BLaER1 (cell line): ENCODE data around the gene TGFBR1.
A peak's percentile ranks its signal among the peaks of the same experiment; 100 is the strongest.

Experiments used
- H3K27ac ChIP-seq: shearing (Covaris generic); formaldehyde crosslinking; 2 replicates; pipeline ENCODE4 v1.8.1; 2022
- H3K27me3 ChIP-seq: shearing (Covaris generic); formaldehyde crosslinking; 2 replicates; pipeline ENCODE4 v1.8.1; 2022
- H3K36me3 ChIP-seq: shearing (Covaris generic); formaldehyde crosslinking; 2 replicates; pipeline ENCODE4 v1.8.1; 2022
- H3K4me1 ChIP-seq: shearing (Covaris generic); formaldehyde crosslinking; 2 replicates; pipeline ENCODE4 v1.8.1; 2022
- H3K4me2 ChIP-seq: shearing (Covaris generic); formaldehyde crosslinking; 2 replicates; pipeline ENCODE4 v1.8.1; 2022
- H3K4me3 ChIP-seq: shearing (Covaris generic); formaldehyde crosslinking; 2 replicates; pipeline ENCODE4 v1.8.1; 2022
- H3K9ac ChIP-seq: shearing (Covaris generic); formaldehyde crosslinking; 2 replicates; pipeline ENCODE4 v1.8.1; 2022
- H3K9me3 ChIP-seq: shearing (Covaris generic); formaldehyde crosslinking; 2 replicates; pipeline ENCODE4 v1.8.1; 2022
- H4K20me1 ChIP-seq: shearing (Covaris generic); formaldehyde crosslinking; 2 replicates; pipeline ENCODE4 v1.8.1; 2022
- Cebpa-rat ChIP-seq: shearing (Covaris generic); IDR thresholded peaks from 2 replicates; pipeline ENCODE4 v1.8.1; 2022

TGFBR1 gene

GRCh38 chr9:99105152-99106043, 485 bp downstream of the TGFBR1 start:
- TF ChIP-seq Cebpa-rat: no peak
- peaks cover 39% of the 10 kb centered on the region for H3K4me1 ChIP-seq
- H3K27me3 ChIP-seq: peaks cover 32% of the 10 kb centered on the region
- peak overlapping the region; percentile 90 for H3K4me3 ChIP-seq
- H3K4me2 ChIP-seq: peak overlapping the region; percentile 94
- H3K9me3 ChIP-seq: no peaks in the 10 kb centered on the region
- peaks cover 49% of the 10 kb centered on the region for H4K20me1 ChIP-seq
- H3K27ac ChIP-seq: peak overlapping the region; percentile 92
- peak overlapping the region; percentile 91 for H3K9ac ChIP-seq
- no peaks in the 10 kb centered on the region for H3K36me3 ChIP-seq

GRCh38 chr9:99106044-99106375, 1.1 kb downstream of the TGFBR1 start:
- H3K9ac ChIP-seq: peak overlapping the region; percentile 91
- peaks cover 41% of the 10 kb centered on the region for H3K4me1 ChIP-seq
- peak overlapping the region; percentile 94 for H3K4me2 ChIP-seq
- no peaks in the 10 kb centered on the region for H3K9me3 ChIP-seq
- TF ChIP-seq Cebpa-rat: no peak
- peak overlapping the region; percentile 90 for H3K4me3 ChIP-seq
- H3K36me3 ChIP-seq: no peaks in the 10 kb centered on the region
- peaks cover 53% of the 10 kb centered on the region for H4K20me1 ChIP-seq
- H3K27ac ChIP-seq: peak overlapping the region; percentile 92; the same call in 1 of the 2 replicates
- peaks cover 32% of the 10 kb centered on the region for H3K27me3 ChIP-seq

- Histone ChIP-seq H3K27ac (no peak overlapping the region), H3K9ac (no peak overlapping the region), H3K27me3 (peaks cover 32% of the 10 kb centered on the region), H3K4me3 (no peak overlapping the region), H3K4me1 (peaks cover 52% of the 10 kb centered on the region), H4K20me1 (peaks cover 66% of the 10 kb centered on the region), H3K9me3 (no peaks in the 10 kb centered on the region), H3K4me2 (no peak overlapping the region), H3K36me3 (no peaks in the 10 kb centered on the region)
- no peak for TF ChIP-seq Cebpa-rat
Observed at GRCh38 chr9:99107421-99107820, 2.5 kb downstream of the TGFBR1 start.

GRCh38 chr9:99108131-99108530, 3.2 kb downstream of the TGFBR1 start:
- Histone ChIP-seq H3K9me3 (no peaks in the 10 kb centered on the region), H3K27me3 (peaks cover 30% of the 10 kb centered on the region), H3K4me1 (peaks cover 59% of the 10 kb centered on the region), H3K36me3 (no peaks in the 10 kb centered on the region), H4K20me1 (peaks cover 73% of the 10 kb centered on the region), H3K4me3 (no peak overlapping the region), H3K9ac (no peak overlapping the region), H3K27ac (no peak overlapping the region), H3K4me2 (no peak overlapping the region)
- TF ChIP-seq Cebpa-rat: no peak

GRCh38 chr9:99109522-99109921, 4.6 kb downstream of the TGFBR1 start:
- Histone ChIP-seq H3K27ac (no peak overlapping the region), H3K9ac (no peak overlapping the region), H3K9me3 (no peaks in the 10 kb centered on the region), H3K36me3 (no peaks in the 10 kb centered on the region), H3K4me1 (peaks cover 53% of the 10 kb centered on the region), H3K27me3 (peaks cover 19% of the 10 kb centered on the region; the same call in 1 of the 2 replicates), H3K4me3 (no peak overlapping the region), H3K4me2 (no peak overlapping the region; the same call in 1 of the 2 replicates), H4K20me1 (peaks cover 87% of the 10 kb centered on the region)
- TF ChIP-seq Cebpa-rat: 0 out of 2 replicates have a peak, but pooled peaks have one; percentile 34

GRCh38 chr9:99112750-99113413, 8.0 kb downstream of the TGFBR1 start:
- H3K4me3 ChIP-seq: no peak overlapping the region
- H3K27ac ChIP-seq: no peak overlapping the region

GRCh38 chr9:99113414-99114048, 8.6 kb downstream of the TGFBR1 start:
- TF ChIP-seq Cebpa-rat: no peak
- Histone ChIP-seq H3K4me2 (peak overlapping the region; percentile 11), H4K20me1 (peaks cover 89% of the 10 kb centered on the region)

More at GRCh38 chr9:99112750-99113413, 8.0 kb downstream of the TGFBR1 start:
- no peaks in the 10 kb centered on the region for H3K9me3 ChIP-seq
- no peak overlapping the region for H3K9ac ChIP-seq
- peaks cover 91% of the 10 kb centered on the region for H4K20me1 ChIP-seq
- H3K36me3 ChIP-seq: no peaks in the 10 kb centered on the region
- no peaks in the 10 kb centered on the region for H3K27me3 ChIP-seq
- TF ChIP-seq Cebpa-rat: no peak
- H3K4me1 ChIP-seq: peaks cover 35% of the 10 kb centered on the region
- H3K4me2 ChIP-seq: peak overlapping the region; percentile 11

GRCh38 chr9:99114049-99114440, 9.1 kb downstream of the TGFBR1 start:
- Histone ChIP-seq H3K36me3 (no peaks in the 10 kb centered on the region), H4K20me1 (peaks cover 89% of the 10 kb centered on the region), H3K27ac (no peak overlapping the region), H3K27me3 (no peaks in the 10 kb centered on the region), H3K4me1 (peaks cover 35% of the 10 kb centered on the region), H3K4me2 (no peak overlapping the region), H3K9me3 (no peaks in the 10 kb centered on the region), H3K4me3 (no peak overlapping the region), H3K9ac (no peak overlapping the region)
- TF ChIP-seq Cebpa-rat: no peak

More at GRCh38 chr9:99113414-99114048, 8.6 kb downstream of the TGFBR1 start:
- H3K9me3 ChIP-seq: no peaks in the 10 kb centered on the region
- H3K27me3 ChIP-seq: no peaks in the 10 kb centered on the region
- H3K9ac ChIP-seq: no peak overlapping the region
- no peaks in the 10 kb centered on the region for H3K36me3 ChIP-seq
- no peak overlapping the region for H3K4me3 ChIP-seq
- H3K4me1 ChIP-seq: peaks cover 33% of the 10 kb centered on the region
- H3K27ac ChIP-seq: no peak overlapping the region

- no peak overlapping the region for H3K9ac ChIP-seq
- H3K27ac ChIP-seq: no peak overlapping the region
- peaks cover 38% of the 10 kb centered on the region for H3K4me1 ChIP-seq
- H3K9me3 ChIP-seq: no peaks in the 10 kb centered on the region
- H3K27me3 ChIP-seq: no peaks in the 10 kb centered on the region
- TF ChIP-seq Cebpa-rat: no peak
- H3K4me2 ChIP-seq: no peak overlapping the region
- no peaks in the 10 kb centered on the region for H3K36me3 ChIP-seq
- H4K20me1 ChIP-seq: peaks cover 90% of the 10 kb centered on the region
- H3K4me3 ChIP-seq: no peak overlapping the region
Observed at GRCh38 chr9:99114846-99115500, 10.1 kb downstream of the TGFBR1 start.
